ENCODE results near the gene SPAG4. TPM values are rescaled to one million over a fixed set of nuclear protein-coding genes. Genes with fewer than 3 reads are reported as not detected.

SPAG4 gene
- polyA plus RNA-seq, 1 donor from 2014 or later = 1.2 TPM

DNA sequence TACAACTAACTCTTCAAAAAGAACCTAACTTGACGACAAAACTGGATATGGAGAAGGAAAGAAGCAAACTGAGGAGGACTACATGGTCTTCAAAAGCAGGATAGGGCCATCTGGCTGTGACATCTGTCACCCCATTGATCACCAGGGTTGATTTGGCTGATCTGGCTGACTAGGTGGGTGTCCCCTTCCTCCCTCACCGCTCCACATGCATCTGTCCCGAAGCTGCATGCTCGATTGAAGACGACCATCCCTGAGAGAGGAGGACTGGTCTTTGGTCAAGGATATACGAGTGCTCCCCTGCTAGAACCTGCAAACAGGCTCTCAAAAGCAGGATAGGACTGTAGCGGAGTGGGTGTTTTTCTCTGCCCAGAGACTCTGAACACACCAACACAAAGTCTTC, 27.4 kb downstream of the SPAG4 start:
- Histone ChIP-seq H3K36me3 (ENCODE audit: insufficient read depth, low read length) (no peaks in the 10 kb centered on the region), H3K4me3 (ENCODE audit: low read length) (no peak overlapping the region), H3K4me2 (ENCODE audit: low read length) (no peak overlapping the region), H3K27me3 (ENCODE audit: insufficient read depth, low read depth, low read length) (no peaks in the 10 kb centered on the region), H3K27ac (ENCODE audit: low read length) (no peak overlapping the region), H2AFZ (ENCODE audit: low read depth, low read length) (no peak overlapping the region), H3K9ac (ENCODE audit: low read length) (no peak overlapping the region), H3F3A (ENCODE audit: insufficient read depth, low read length, poor library complexity, severe bottlenecking) (peaks cover 4% of the 10 kb centered on the region), H3K79me2 (replicated peaks; ENCODE audit: insufficient read depth, low read length) (peaks cover 55% of the 10 kb centered on the region), H4K20me1 (ENCODE audit: insufficient read depth) (no peaks in the 10 kb centered on the region), H3K9me3 (ENCODE audit: low read length) (no peaks in the 10 kb centered on the region), H3K9me2 (ENCODE audit: insufficient read depth, low read length) (no peaks in the 10 kb centered on the region)
- TF ChIP-seq RAD21 (conservative IDR thresholded peaks at IDR 0.05) (no peak), MXI1 (conservative IDR thresholded peaks at IDR 0.05; ENCODE audit: poor library complexity, severe bottlenecking) (no peak), POLR2AphosphoS5 (IDR thresholded peaks at IDR 0.05) (no peak), SMC3 (conservative IDR thresholded peaks at IDR 0.05; ENCODE audit: poor library complexity) (no peak), TAF1 (IDR thresholded peaks at IDR 0.05; ENCODE audit: low read depth) (no peak), EP300 (conservative IDR thresholded peaks at IDR 0.05; ENCODE audit: poor library complexity, severe bottlenecking) (no peak), EZH2 (IDR thresholded peaks at IDR 0.05; ENCODE audit: borderline replicate concordance, insufficient read depth, low read length, poor library complexity, severe bottlenecking) (no peak)
- TF ChIP-seq, protein P1, sequence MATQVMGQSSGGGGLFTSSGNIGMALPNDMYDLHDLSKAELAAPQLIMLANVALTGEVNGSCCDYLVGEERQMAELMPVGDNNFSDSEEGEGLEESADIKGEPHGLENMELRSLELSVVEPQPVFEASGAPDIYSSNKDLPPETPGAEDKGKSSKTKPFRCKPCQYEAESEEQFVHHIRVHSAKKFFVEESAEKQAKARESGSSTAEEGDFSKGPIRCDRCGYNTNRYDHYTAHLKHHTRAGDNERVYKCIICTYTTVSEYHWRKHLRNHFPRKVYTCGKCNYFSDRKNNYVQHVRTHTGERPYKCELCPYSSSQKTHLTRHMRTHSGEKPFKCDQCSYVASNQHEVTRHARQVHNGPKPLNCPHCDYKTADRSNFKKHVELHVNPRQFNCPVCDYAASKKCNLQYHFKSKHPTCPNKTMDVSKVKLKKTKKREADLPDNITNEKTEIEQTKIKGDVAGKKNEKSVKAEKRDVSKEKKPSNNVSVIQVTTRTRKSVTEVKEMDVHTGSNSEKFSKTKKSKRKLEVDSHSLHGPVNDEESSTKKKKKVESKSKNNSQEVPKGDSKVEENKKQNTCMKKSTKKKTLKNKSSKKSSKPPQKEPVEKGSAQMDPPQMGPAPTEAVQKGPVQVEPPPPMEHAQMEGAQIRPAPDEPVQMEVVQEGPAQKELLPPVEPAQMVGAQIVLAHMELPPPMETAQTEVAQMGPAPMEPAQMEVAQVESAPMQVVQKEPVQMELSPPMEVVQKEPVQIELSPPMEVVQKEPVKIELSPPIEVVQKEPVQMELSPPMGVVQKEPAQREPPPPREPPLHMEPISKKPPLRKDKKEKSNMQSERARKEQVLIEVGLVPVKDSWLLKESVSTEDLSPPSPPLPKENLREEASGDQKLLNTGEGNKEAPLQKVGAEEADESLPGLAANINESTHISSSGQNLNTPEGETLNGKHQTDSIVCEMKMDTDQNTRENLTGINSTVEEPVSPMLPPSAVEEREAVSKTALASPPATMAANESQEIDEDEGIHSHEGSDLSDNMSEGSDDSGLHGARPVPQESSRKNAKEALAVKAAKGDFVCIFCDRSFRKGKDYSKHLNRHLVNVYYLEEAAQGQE (IDR thresholded peaks at IDR 0.05; ENCODE audit: borderline replicate concordance) = no peak
- TF ChIP-seq, protein P2, sequence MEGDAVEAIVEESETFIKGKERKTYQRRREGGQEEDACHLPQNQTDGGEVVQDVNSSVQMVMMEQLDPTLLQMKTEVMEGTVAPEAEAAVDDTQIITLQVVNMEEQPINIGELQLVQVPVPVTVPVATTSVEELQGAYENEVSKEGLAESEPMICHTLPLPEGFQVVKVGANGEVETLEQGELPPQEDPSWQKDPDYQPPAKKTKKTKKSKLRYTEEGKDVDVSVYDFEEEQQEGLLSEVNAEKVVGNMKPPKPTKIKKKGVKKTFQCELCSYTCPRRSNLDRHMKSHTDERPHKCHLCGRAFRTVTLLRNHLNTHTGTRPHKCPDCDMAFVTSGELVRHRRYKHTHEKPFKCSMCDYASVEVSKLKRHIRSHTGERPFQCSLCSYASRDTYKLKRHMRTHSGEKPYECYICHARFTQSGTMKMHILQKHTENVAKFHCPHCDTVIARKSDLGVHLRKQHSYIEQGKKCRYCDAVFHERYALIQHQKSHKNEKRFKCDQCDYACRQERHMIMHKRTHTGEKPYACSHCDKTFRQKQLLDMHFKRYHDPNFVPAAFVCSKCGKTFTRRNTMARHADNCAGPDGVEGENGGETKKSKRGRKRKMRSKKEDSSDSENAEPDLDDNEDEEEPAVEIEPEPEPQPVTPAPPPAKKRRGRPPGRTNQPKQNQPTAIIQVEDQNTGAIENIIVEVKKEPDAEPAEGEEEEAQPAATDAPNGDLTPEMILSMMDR (IDR thresholded peaks at IDR 0.05; ENCODE audit: poor library complexity, severe bottlenecking) = no peak

GRCh38 chr20:35644806-35645205, 29.2 kb downstream of the SPAG4 start:
- no peaks in the 10 kb centered on the region for H3K9me3 ChIP-seq (ENCODE audit: low read length)
- H3K36me3 ChIP-seq (ENCODE audit: insufficient read depth, low read length) = no peaks in the 10 kb centered on the region
- peaks cover 61% of the 10 kb centered on the region for H3K79me2 ChIP-seq (replicated peaks; ENCODE audit: insufficient read depth, low read length)
- H3K4me3 ChIP-seq (ENCODE audit: low read length) = no peak overlapping the region
- H3K9ac ChIP-seq (ENCODE audit: low read length) = no peak overlapping the region
- TF ChIP-seq SMC3 (conservative IDR thresholded peaks at IDR 0.05; ENCODE audit: poor library complexity) = no peak
- no peak overlapping the region for H3K27ac ChIP-seq (ENCODE audit: low read length)
- H2AFZ ChIP-seq (ENCODE audit: low read depth, low read length) = no peak overlapping the region
- no peaks in the 10 kb centered on the region for H3K27me3 ChIP-seq (ENCODE audit: insufficient read depth, low read depth, low read length)
- H3K9me2 ChIP-seq (ENCODE audit: insufficient read depth, low read length) = no peaks in the 10 kb centered on the region
- no peak overlapping the region for H3K4me2 ChIP-seq (ENCODE audit: low read length)
- H4K20me1 ChIP-seq (ENCODE audit: insufficient read depth) = no peaks in the 10 kb centered on the region
- peaks cover 4% of the 10 kb centered on the region for H3F3A ChIP-seq (ENCODE audit: insufficient read depth, low read length, poor library complexity, severe bottlenecking)

GRCh38 chr20:35648836-35649235, 33.2 kb downstream of the SPAG4 start:
- no peak overlapping the region for H3K9ac ChIP-seq (ENCODE audit: low read length)
- H3F3A ChIP-seq (ENCODE audit: insufficient read depth, low read length, poor library complexity, severe bottlenecking) = no peaks in the 10 kb centered on the region
- no peak overlapping the region for H2AFZ ChIP-seq (ENCODE audit: low read depth, low read length)
- no peak overlapping the region for H3K4me2 ChIP-seq (ENCODE audit: low read length)
- H3K9me2 ChIP-seq (ENCODE audit: insufficient read depth, low read length) = no peaks in the 10 kb centered on the region
- no peak overlapping the region for H3K27ac ChIP-seq (ENCODE audit: low read length)
- no peak for TF ChIP-seq SMC3 (conservative IDR thresholded peaks at IDR 0.05; ENCODE audit: poor library complexity)
- TF ChIP-seq EP300 (conservative IDR thresholded peaks at IDR 0.05; ENCODE audit: poor library complexity, severe bottlenecking) = no peak
- no peak for TF ChIP-seq EZH2 (IDR thresholded peaks at IDR 0.05; ENCODE audit: borderline replicate concordance, insufficient read depth, low read length, poor library complexity, severe bottlenecking)
- TF ChIP-seq TAF1 (IDR thresholded peaks at IDR 0.05; ENCODE audit: low read depth) = no peak
- no peak for TF ChIP-seq MXI1 (conservative IDR thresholded peaks at IDR 0.05; ENCODE audit: poor library complexity, severe bottlenecking)
- TF ChIP-seq, protein P1 (IDR thresholded peaks at IDR 0.05; ENCODE audit: borderline replicate concordance) = no peak
- TF ChIP-seq, protein P2 (IDR thresholded peaks at IDR 0.05; ENCODE audit: poor library complexity, severe bottlenecking) = no peak
- no peak for TF ChIP-seq POLR2AphosphoS5 (IDR thresholded peaks at IDR 0.05)
- no peak for TF ChIP-seq RAD21 (conservative IDR thresholded peaks at IDR 0.05)
- H3K27me3 ChIP-seq (ENCODE audit: insufficient read depth, low read depth, low read length) = no peaks in the 10 kb centered on the region
- no peaks in the 10 kb centered on the region for H4K20me1 ChIP-seq (ENCODE audit: insufficient read depth)
- H3K9me3 ChIP-seq (ENCODE audit: low read length) = no peaks in the 10 kb centered on the region
- H3K79me2 ChIP-seq (replicated peaks; ENCODE audit: insufficient read depth, low read length) = peaks cover 79% of the 10 kb centered on the region
- H3K4me3 ChIP-seq (ENCODE audit: low read length) = no peak overlapping the region
- H3K36me3 ChIP-seq (ENCODE audit: insufficient read depth, low read length) = no peaks in the 10 kb centered on the region
